ENCODE results near the gene NCOA7.

GRCh38 chr6:125787791-125788190 is 3.0 kb upstream of the NCOA7 start:
- TF ChIP-seq SPI1 (IDR thresholded peaks at IDR 0.05; ENCODE audit: low read depth, low read length), result no peak
- no peak for TF ChIP-seq POLR2A (IDR thresholded peaks at IDR 0.05; ENCODE audit: low read depth, low read length)
- TF ChIP-seq TAF1 (IDR thresholded peaks at IDR 0.05; ENCODE audit: low read depth, low read length), result no peak
- TF ChIP-seq POLR2AphosphoS5 (IDR thresholded peaks at IDR 0.05; ENCODE audit: low read depth, low read length), result no peak

Data from GM12891 (cell line).